HCEC 1CT (cell line): ENCODE data around the gene PHETA2.
"Not testable (repeated sequence)": the region's sequence is repeated elsewhere in the genome, so short reads cannot be mapped to it uniquely, and the experiment has no call there.

Experiments used
- DNase-seq: peaks from one replicate; pipeline ENCODE4 v3.0.0-alpha.2; 2017

PHETA2 gene

GRCh38 chr22:42070517-42071422 lies 3.3 kb upstream of the PHETA2 start, which contains the start of gene NAGA:
Gene NAGA, minus strand, starts transcription at chr22:42070812. Its CDS starts 515 bp downstream, at chr22:42070297.
- DNase-seq: peak; percentile 96

DNA sequence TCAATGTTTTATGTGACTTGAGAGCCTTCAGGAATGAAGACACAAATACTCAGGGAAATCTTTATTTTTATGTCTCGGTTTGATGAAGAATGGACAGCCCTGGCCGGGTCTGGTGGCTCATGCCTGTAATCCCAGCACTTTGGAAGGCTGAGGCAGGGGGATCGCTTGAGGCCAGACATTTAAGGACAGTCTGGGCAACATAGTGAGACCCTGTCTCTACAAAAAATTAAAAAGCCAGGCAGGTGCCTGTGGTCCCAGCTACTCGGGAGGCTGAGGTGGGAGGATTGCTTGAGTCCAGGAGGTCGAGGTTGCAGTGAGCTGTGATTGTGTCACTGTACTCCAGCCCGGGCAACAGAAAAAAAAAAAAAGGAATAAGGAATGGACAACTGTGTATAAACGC lies 2.5 kb upstream of the PHETA2 start:
- not testable (repeated sequence) for DNase-seq

DNA sequence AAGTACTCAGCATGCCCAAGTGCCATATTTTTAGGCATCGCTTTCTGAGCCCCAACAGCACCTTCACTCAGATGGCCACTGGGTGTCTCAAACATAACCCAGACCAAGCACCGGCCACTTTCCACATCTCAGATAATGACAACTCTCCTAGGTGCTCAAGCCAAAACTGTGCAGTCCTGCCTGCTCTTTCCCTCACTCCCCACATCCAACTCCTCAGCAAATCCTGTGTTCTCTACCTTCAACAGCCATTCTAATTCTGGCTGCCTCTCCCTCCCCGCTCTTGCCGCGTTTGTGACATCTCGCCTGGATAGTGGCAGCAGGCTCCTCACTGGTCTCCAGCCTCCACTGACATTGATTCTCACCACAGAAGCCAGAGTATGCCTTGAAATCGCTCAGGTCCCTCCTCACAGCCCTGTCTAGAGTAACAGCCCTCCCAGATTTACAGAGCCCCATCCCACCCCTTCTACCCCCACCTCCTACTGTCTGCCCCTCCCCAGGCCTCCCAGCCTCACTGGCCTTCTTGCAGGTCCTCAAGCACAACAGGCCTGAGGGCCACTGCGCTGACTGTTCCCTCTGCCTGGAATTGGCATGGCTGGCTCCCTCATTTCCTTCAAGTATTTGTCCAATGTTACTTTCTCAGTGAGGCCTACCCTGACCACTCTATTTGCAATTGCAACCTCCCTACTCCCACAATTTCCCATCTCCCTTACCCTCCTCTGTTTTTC lies 1.3 kb upstream of the PHETA2 start:
- no peak for DNase-seq

GRCh38 chr22:42073621-42074041 lies 417 bp upstream of the PHETA2 start:
- no peak for DNase-seq

GRCh38 chr22:42074846-42075676 lies 1.0 kb downstream of the PHETA2 start:
- DNase-seq: no peak

- no peak for DNase-seq
Measured at GRCh38 chr22:42076764-42077485, 2.9 kb downstream of the PHETA2 start.

GRCh38 chr22:42077486-42078125 lies 3.6 kb downstream of the PHETA2 start:
- DNase-seq: no peak

GRCh38 chr22:42078469-42079318 lies 4.6 kb downstream of the PHETA2 start:
- no peak for DNase-seq

GRCh38 chr22:42079319-42080251 lies 5.5 kb downstream of the PHETA2 start, which contains the start of gene SMDT1:
Gene SMDT1, plus strand, starts transcription at chr22:42079700. Its CDS starts 69 bp downstream, at chr22:42079769.
- peak; percentile 97 for DNase-seq

GRCh38 chr22:42080287-42080686 lies 6.2 kb downstream of the PHETA2 start:
- no peak for DNase-seq

DNA sequence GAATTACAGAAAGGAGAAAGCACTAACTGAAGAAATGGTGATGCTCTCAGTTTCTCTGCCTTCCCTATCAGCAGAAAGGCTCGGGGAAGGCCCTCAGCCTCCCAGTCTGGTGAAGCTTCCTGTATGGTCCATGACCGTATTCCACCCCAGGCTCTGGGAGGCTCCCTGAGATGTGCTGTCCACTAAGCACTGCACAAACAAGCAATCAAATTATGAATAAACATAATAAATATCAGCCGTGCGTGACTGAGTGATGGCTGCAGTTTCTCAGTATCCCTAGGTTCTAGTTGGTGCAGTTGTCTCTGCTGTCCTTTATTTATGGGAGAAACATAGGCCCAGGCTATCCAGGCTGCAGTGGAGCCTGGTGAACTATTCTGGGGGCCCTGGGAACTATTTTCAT lies 9.1 kb downstream of the PHETA2 start:
- no peak for DNase-seq

- DNase-seq: no peak
Measured at GRCh38 chr22:42084874-42085273, 10.8 kb downstream of the PHETA2 start.

DNA sequence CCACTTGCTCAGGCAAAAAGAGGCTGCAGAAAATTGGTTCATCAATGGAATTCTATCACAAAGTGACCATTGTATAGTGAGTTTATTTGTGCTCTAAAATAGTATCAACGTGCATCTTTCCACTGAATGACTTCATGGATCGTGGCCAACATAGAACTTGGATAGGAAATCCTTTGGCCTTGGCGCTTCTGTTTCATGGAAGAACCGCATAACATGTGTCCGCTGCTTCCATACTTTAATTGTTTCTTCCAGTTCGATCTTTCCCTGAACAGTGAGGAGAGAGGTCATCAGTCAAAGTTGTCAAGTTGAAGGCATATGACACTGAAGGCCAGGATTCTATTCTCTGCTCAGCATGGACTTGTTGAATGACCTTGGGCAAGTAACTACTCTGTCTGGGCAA lies 12.0 kb downstream of the PHETA2 start:
- DNase-seq: no peak

DNA sequence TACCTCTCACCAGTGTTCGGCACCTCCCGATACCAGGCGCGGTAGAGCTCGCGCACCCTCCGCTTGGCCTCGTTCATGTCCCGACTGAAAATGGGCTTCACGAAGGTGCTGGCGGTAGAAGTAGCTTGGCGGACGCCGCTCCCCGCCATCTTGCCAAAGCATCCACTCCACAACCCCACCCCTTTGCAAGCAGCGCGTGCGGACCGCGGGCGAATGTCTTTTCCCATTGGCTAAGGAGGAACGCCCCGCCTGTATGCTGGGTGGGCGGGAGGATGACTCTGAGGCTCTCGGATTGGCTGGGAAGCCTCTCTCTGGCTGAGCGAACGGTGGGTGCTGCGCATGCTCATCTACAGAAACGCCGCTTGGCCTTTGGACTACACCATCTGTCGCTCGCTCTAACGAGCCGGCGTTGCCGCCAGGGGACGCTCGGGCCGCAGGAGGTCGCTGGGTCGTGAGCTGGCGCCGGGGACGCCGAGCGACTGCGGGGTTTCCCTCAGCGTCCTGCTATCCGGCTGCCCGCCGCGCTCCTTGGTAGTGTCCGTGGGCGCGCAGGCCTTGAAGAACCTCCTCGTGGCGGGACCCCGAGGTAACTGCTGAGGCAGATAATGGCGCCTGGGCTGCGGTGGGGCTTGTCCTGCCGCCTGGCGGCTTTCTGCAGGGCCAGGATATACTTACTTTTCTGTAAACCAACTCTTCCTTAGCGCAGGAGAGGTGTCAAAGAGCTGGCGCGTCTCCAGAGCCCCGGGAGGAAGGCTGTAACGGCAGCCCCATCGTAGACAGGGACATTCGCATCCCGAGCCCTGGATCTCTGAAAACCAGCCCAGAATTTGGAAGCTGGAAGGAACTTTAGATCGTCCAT lies 16.8 kb downstream of the PHETA2 start, which contains the start of gene NDUFA6:
Gene NDUFA6 (minus strand): TSS at position 177 of the 859 bp plus-strand sequence. CDS start 28 bp downstream, at position 149.
- peak; percentile 99 for DNase-seq

- DNase-seq: no peak
Measured at GRCh38 chr22:42091455-42091782, 17.4 kb downstream of the PHETA2 start.

GRCh38 chr22:42101199-42101598 lies 27.2 kb downstream of the PHETA2 start:
- DNase-seq: no peak

DNA sequence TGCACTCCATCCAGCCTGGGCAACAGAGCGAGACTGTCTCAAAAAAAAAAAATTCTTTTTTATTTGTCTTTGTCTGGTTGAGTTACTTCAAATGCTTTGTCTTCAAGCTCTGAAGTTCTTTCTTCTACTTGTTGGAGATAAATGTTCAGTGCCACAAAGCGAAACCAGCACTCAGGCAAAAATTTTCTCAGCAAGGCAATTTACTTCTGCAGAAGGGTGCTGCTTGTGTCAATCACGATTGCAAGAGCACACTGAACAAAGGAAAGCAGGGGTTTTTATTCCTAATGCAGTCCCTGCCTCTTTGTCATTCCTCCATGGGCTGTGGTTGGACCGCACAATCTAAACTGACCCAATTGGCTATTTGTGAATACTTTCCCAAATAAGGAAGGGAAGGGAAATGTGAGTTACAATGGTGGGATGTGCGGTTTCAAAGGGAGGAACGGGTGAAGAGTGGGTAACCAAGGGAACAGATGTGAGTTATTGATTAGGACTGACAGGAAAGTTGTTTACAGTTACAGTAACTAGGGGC lies 30.3 kb downstream of the PHETA2 start:
- not testable (repeated sequence) for DNase-seq

DNA sequence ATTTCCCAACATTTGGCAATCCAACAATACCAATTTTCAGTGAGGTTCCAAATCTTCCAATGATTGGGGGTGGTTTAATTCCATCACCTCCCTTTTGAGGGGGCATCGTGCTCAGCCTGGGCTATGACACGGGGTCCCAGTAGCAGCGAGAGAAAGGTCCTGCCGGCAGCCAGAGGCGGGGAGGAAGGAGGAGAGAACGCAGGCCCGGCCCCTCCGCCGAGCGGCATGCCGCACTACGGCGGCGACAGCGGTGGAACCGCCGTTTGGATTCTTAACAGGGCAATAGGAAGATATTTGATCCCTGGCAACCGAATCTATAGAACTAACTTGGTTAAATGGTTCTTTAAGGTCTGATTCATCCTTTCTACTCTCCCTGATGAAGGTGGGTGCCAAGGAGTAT lies 34.8 kb downstream of the PHETA2 start:
- no peak for DNase-seq
